ENCODE data around the gene FAM120A. TPM values are rescaled to one million over a fixed set of nuclear protein-coding genes. Genes with fewer than 3 reads are reported as not detected.

FAM120A gene
- 126 and 139 TPM in 2 replicates for total RNA-seq (2012; rRNA removed)

- Histone ChIP-seq H3K9ac (ENCODE audit: low read depth, low read length) (peak within 1 kb of the TSS; percentile 94), H3K4me1 (ENCODE audit: control insufficient read depth, insufficient read depth, low read length) (peaks cover 24% of the 10 kb centered on the region), H3K9me3 (replicated peaks; ENCODE audit: low read length) (no peaks in the 10 kb centered on the region), H3K4me2 (ENCODE audit: low read length) (peak within 1 kb of the TSS; percentile 93), H3K36me3 (ENCODE audit: insufficient read depth, low read length) (peaks cover 34% of the 10 kb centered on the region), H3K4me3 (ENCODE audit: low read length) (peak within 1 kb of the TSS; percentile 99), H3K27me3 (ENCODE audit: control insufficient read depth, insufficient read depth, low read length) (no peaks in the 10 kb centered on the region)
These were observed at the start of gene FAM120A for GRCh38 chr9:93450945-93451815. TSS of gene FAM120A (plus strand) at chr9:93451685. CDS start at chr9:93451916, 231 bp downstream.

GRCh38 chr9:93406371-93406770 lies 45.1 kb upstream of the FAM120A start:
- Histone ChIP-seq H3K36me3 (ENCODE audit: insufficient read depth, low read length) (no peaks in the 10 kb centered on the region), H3K4me3 (ENCODE audit: low read length) (no peak overlapping the region), H3K27me3 (ENCODE audit: control insufficient read depth, insufficient read depth, low read length) (peaks cover 21% of the 10 kb centered on the region)

GRCh38 chr9:93413530-93413929 lies 38.0 kb upstream of the FAM120A start:
- Histone ChIP-seq H3K27me3 (ENCODE audit: control insufficient read depth, insufficient read depth, low read length) (peaks cover 10% of the 10 kb centered on the region), H3K4me1 (ENCODE audit: control insufficient read depth, insufficient read depth, low read length) (no peaks in the 10 kb centered on the region), H3K36me3 (ENCODE audit: insufficient read depth, low read length) (no peaks in the 10 kb centered on the region), H3K4me2 (ENCODE audit: low read length) (no peak overlapping the region), H3K4me3 (ENCODE audit: low read length) (no peak overlapping the region), H3K9me3 (replicated peaks; ENCODE audit: low read length) (no peaks in the 10 kb centered on the region), H3K9ac (ENCODE audit: low read depth, low read length) (no peak overlapping the region)

More at GRCh38 chr9:93406371-93406770, 45.1 kb upstream of the FAM120A start:
- H3K4me1 ChIP-seq (ENCODE audit: control insufficient read depth, insufficient read depth, low read length), result no peaks in the 10 kb centered on the region
- no peak overlapping the region for H3K4me2 ChIP-seq (ENCODE audit: low read length)
- no peak overlapping the region for H3K9ac ChIP-seq (ENCODE audit: low read depth, low read length)
- no peaks in the 10 kb centered on the region for H3K9me3 ChIP-seq (replicated peaks; ENCODE audit: low read length)

- H3K27me3 ChIP-seq (ENCODE audit: control insufficient read depth, insufficient read depth, low read length), result peaks cover 4% of the 10 kb centered on the region
- no peaks in the 10 kb centered on the region for H3K9me3 ChIP-seq (replicated peaks; ENCODE audit: low read length)
- no peak overlapping the region for H3K4me2 ChIP-seq (ENCODE audit: low read length)
- no peak overlapping the region for H3K9ac ChIP-seq (ENCODE audit: low read depth, low read length)
- H3K4me1 ChIP-seq (ENCODE audit: control insufficient read depth, insufficient read depth, low read length), result no peaks in the 10 kb centered on the region
- H3K36me3 ChIP-seq (ENCODE audit: insufficient read depth, low read length), result no peaks in the 10 kb centered on the region
- no peak overlapping the region for H3K4me3 ChIP-seq (ENCODE audit: low read length)
These were observed 36.3 kb upstream of the FAM120A start for GRCh38 chr9:93415176-93415690.

GRCh38 chr9:93416530-93417235 lies 34.8 kb upstream of the FAM120A start:
- no peak overlapping the region for H3K9ac ChIP-seq (ENCODE audit: low read depth, low read length)

GRCh38 chr9:93417538-93417937 lies 33.9 kb upstream of the FAM120A start:
- no peaks in the 10 kb centered on the region for H3K4me1 ChIP-seq (ENCODE audit: control insufficient read depth, insufficient read depth, low read length)
- no peak overlapping the region for H3K4me2 ChIP-seq (ENCODE audit: low read length)

More at GRCh38 chr9:93416530-93417235, 34.8 kb upstream of the FAM120A start:
- no peaks in the 10 kb centered on the region for H3K36me3 ChIP-seq (ENCODE audit: insufficient read depth, low read length)
- no peak overlapping the region for H3K4me3 ChIP-seq (ENCODE audit: low read length)
- H3K4me1 ChIP-seq (ENCODE audit: control insufficient read depth, insufficient read depth, low read length), result no peaks in the 10 kb centered on the region
- no peak overlapping the region for H3K4me2 ChIP-seq (ENCODE audit: low read length)
- H3K9me3 ChIP-seq (replicated peaks; ENCODE audit: low read length), result no peaks in the 10 kb centered on the region
- no peaks in the 10 kb centered on the region for H3K27me3 ChIP-seq (ENCODE audit: control insufficient read depth, insufficient read depth, low read length)

GRCh38 chr9:93419023-93419422 lies 32.5 kb upstream of the FAM120A start:
- no peaks in the 10 kb centered on the region for H3K36me3 ChIP-seq (ENCODE audit: insufficient read depth, low read length)
- no peaks in the 10 kb centered on the region for H3K9me3 ChIP-seq (replicated peaks; ENCODE audit: low read length)
- H3K4me2 ChIP-seq (ENCODE audit: low read length), result no peak overlapping the region
- no peak overlapping the region for H3K9ac ChIP-seq (ENCODE audit: low read depth, low read length)
- H3K4me1 ChIP-seq (ENCODE audit: control insufficient read depth, insufficient read depth, low read length), result no peaks in the 10 kb centered on the region
- H3K27me3 ChIP-seq (ENCODE audit: control insufficient read depth, insufficient read depth, low read length), result peaks cover 5% of the 10 kb centered on the region
- no peak overlapping the region for H3K4me3 ChIP-seq (ENCODE audit: low read length)

More at GRCh38 chr9:93417538-93417937, 33.9 kb upstream of the FAM120A start:
- H3K9me3 ChIP-seq (replicated peaks; ENCODE audit: low read length), result no peaks in the 10 kb centered on the region
- no peak overlapping the region for H3K4me3 ChIP-seq (ENCODE audit: low read length)
- H3K36me3 ChIP-seq (ENCODE audit: insufficient read depth, low read length), result no peaks in the 10 kb centered on the region
- H3K27me3 ChIP-seq (ENCODE audit: control insufficient read depth, insufficient read depth, low read length), result no peaks in the 10 kb centered on the region
- H3K9ac ChIP-seq (ENCODE audit: low read depth, low read length), result no peak overlapping the region

GRCh38 chr9:93422977-93423616 lies 28.4 kb upstream of the FAM120A start:
- Histone ChIP-seq H3K9me3 (replicated peaks; ENCODE audit: low read length) (no peaks in the 10 kb centered on the region), H3K36me3 (ENCODE audit: insufficient read depth, low read length) (no peaks in the 10 kb centered on the region), H3K4me1 (ENCODE audit: control insufficient read depth, insufficient read depth, low read length) (no peaks in the 10 kb centered on the region), H3K4me3 (ENCODE audit: low read length) (no peak overlapping the region), H3K9ac (ENCODE audit: low read depth, low read length) (no peak overlapping the region), H3K27me3 (ENCODE audit: control insufficient read depth, insufficient read depth, low read length) (peaks cover 11% of the 10 kb centered on the region), H3K4me2 (ENCODE audit: low read length) (no peak overlapping the region)

GRCh38 chr9:93427655-93428379 lies 23.7 kb upstream of the FAM120A start:
- H3K36me3 ChIP-seq (ENCODE audit: insufficient read depth, low read length), result no peaks in the 10 kb centered on the region
- H3K9me3 ChIP-seq (replicated peaks; ENCODE audit: low read length), result no peaks in the 10 kb centered on the region
- H3K27me3 ChIP-seq (ENCODE audit: control insufficient read depth, insufficient read depth, low read length), result peaks cover 14% of the 10 kb centered on the region
- H3K9ac ChIP-seq (ENCODE audit: low read depth, low read length), result no peak overlapping the region
- no peaks in the 10 kb centered on the region for H3K4me1 ChIP-seq (ENCODE audit: control insufficient read depth, insufficient read depth, low read length)
- H3K4me2 ChIP-seq (ENCODE audit: low read length), result no peak overlapping the region
- H3K4me3 ChIP-seq (ENCODE audit: low read length), result no peak overlapping the region

- Histone ChIP-seq H3K4me2 (ENCODE audit: low read length) (no peak overlapping the region), H3K9ac (ENCODE audit: low read depth, low read length) (no peak overlapping the region), H3K4me1 (ENCODE audit: control insufficient read depth, insufficient read depth, low read length) (no peaks in the 10 kb centered on the region), H3K36me3 (ENCODE audit: insufficient read depth, low read length) (no peaks in the 10 kb centered on the region), H3K27me3 (ENCODE audit: control insufficient read depth, insufficient read depth, low read length) (peaks cover 6% of the 10 kb centered on the region), H3K9me3 (replicated peaks; ENCODE audit: low read length) (no peaks in the 10 kb centered on the region), H3K4me3 (ENCODE audit: low read length) (no peak overlapping the region)
These were observed 19.9 kb upstream of the FAM120A start for GRCh38 chr9:93431539-93432105.

Data from skeletal muscle satellite cell (primary cell).